IMR-90 (cell line): ENCODE results near the gene TCF7L2. TPM values are rescaled to one million over a fixed set of nuclear protein-coding genes. Genes with fewer than 3 reads are reported as not detected.

Source experiments
- ATAC-seq: fragments of 200-7000 bp; cut with Tn5 transposase; 2 replicates; pipeline ENCODE4 v1.9.1; 2020; ENCODE audit warnings: low read depth, mild to moderate bottlenecking, moderate library complexity
- BruUV-seq: library from RNA; stranded (reverse); fragments of 400-500 nt; replicated peaks from 2 replicates; lab custom pipeline; 2021; lab: Mats Ljungman, UMichigan
- CTCF ChIA-PET: fragments of 300-600 bp; formaldehyde crosslinking; extraction: SDS; loops from one replicate; lab custom pipeline; 2021; ENCODE audit warnings: antibody characterized with exemption; lab: Yijun Ruan, JAX
- POLR2A ChIA-PET: fragments of 300-600 bp; sonication (Branson Sonifier 250); formaldehyde crosslinking; loops from one replicate; lab custom pipeline; 2022; ENCODE audit warnings: antibody characterized with exemption; ENCODE audit not compliant: unreplicated experiment; lab: Charles Lee
- DNase-seq: peaks from one replicate; pipeline ENCODE4 v3.0.0; 2013
- H2AFZ ChIP-seq: replicated peaks from 2 replicates; pipeline ENCODE3; 2013; ENCODE audit warnings: low read length, mild to moderate bottlenecking; ENCODE audit not compliant: poor library complexity
- H2AK5ac ChIP-seq: 2 replicates; pipeline ENCODE4 v1.6.1; 2013; ENCODE audit warnings: low read depth, low read length, inconsistent platforms
- H2AK9ac ChIP-seq: replicated peaks from 2 replicates; pipeline ENCODE3; 2013; ENCODE audit warnings: mild to moderate bottlenecking, low read depth, low read length, moderate library complexity; ENCODE audit not compliant: poor library complexity
- H2BK120ac ChIP-seq: 2 replicates; pipeline ENCODE4 v1.6.1; 2013; ENCODE audit warnings: low read depth, low read length, inconsistent platforms
- H2BK15ac ChIP-seq: 3 replicates; pipeline ENCODE4 v1.6.1; 2013; ENCODE audit warnings: low read depth, low read length, inconsistent platforms
- H2BK20ac ChIP-seq: 2 replicates; pipeline ENCODE4 v1.6.1; 2013; ENCODE audit warnings: low read depth, mild to moderate bottlenecking, inconsistent platforms, low read length, moderate library complexity
- H2BK5ac ChIP-seq: 2 replicates; pipeline ENCODE4 v1.6.1; 2013; ENCODE audit warnings: mild to moderate bottlenecking, low read depth, low read length, inconsistent platforms; ENCODE audit not compliant: poor library complexity, severe bottlenecking
- H3K14ac ChIP-seq: replicated peaks from 2 replicates; pipeline ENCODE4 v1.6.1; 2013; ENCODE audit warnings: low read depth, low read length, inconsistent platforms
- H3K18ac ChIP-seq: 2 replicates; pipeline ENCODE4 v1.6.1; 2013; ENCODE audit warnings: low read depth, low read length, control low read depth
- H3K23ac ChIP-seq: 2 replicates; pipeline ENCODE4 v1.6.1; 2013; ENCODE audit warnings: low read depth, low read length, inconsistent platforms
- H3K27ac ChIP-seq: 2 replicates; pipeline ENCODE4 v1.5.1; 2013; ENCODE audit warnings: mild to moderate bottlenecking, control low read depth, low read length; ENCODE audit not compliant: insufficient read depth
- H3K27me3 ChIP-seq: 2 replicates; pipeline ENCODE4 v1.6.1; 2013; ENCODE audit warnings: low read length; ENCODE audit not compliant: control insufficient read depth, insufficient read depth
- H3K36me3 ChIP-seq: 2 replicates; pipeline ENCODE4 v1.6.1; 2013; ENCODE audit warnings: low read length, mixed read lengths; ENCODE audit not compliant: control insufficient read depth, insufficient read depth
- H3K4ac ChIP-seq: 2 replicates; pipeline ENCODE4 v1.6.1; 2013; ENCODE audit warnings: low read depth, low read length, inconsistent platforms
- H3K4me1 ChIP-seq: 2 replicates; pipeline ENCODE4 v1.6.1; 2013; ENCODE audit warnings: low read length, mixed read lengths; ENCODE audit not compliant: control insufficient read depth, insufficient read depth
- H3K4me2 ChIP-seq: 2 replicates; pipeline ENCODE4 v1.6.1; 2013; ENCODE audit warnings: low read depth, mild to moderate bottlenecking, control low read depth, low read length, moderate library complexity
- H3K4me3 ChIP-seq: 2 replicates; pipeline ENCODE4 v1.5.1; 2013; ENCODE audit warnings: low read depth, mild to moderate bottlenecking, control low read depth, low read length, moderate library complexity; ENCODE audit not compliant: insufficient read depth
- H3K56ac ChIP-seq: 2 replicates; pipeline ENCODE4 v1.6.1; 2013; ENCODE audit warnings: low read length, inconsistent platforms; ENCODE audit not compliant: insufficient read depth; ENCODE audit errors: extremely low read depth
- H3K79me1 ChIP-seq, 2 experiments: 2 replicates each; pipeline ENCODE4 v1.6.1; 2013; ENCODE audit warnings: low read length in 2 of 2, inconsistent platforms in 1 of 2, low read depth in 1 of 2
- H3K9ac ChIP-seq: 2 replicates; pipeline ENCODE4 v1.6.1; 2013; ENCODE audit warnings: low read depth, low read length, control low read depth
- H3K9me1 ChIP-seq: 2 replicates; pipeline ENCODE4 v1.6.1; 2013; ENCODE audit warnings: low read length, inconsistent platforms; ENCODE audit not compliant: insufficient read depth
- H3K9me3 ChIP-seq: 2 replicates; pipeline ENCODE4 v1.6.1; 2013; ENCODE audit warnings: low read length; ENCODE audit not compliant: control insufficient read depth, insufficient read depth
- H4K20me1 ChIP-seq: 2 replicates; pipeline ENCODE4 v1.6.1; 2013; ENCODE audit warnings: low read length, inconsistent platforms; ENCODE audit not compliant: insufficient read depth
- H4K5ac ChIP-seq: 2 replicates; pipeline ENCODE4 v1.6.1; 2013; ENCODE audit warnings: mild to moderate bottlenecking, low read depth, low read length, control low read depth
- H4K8ac ChIP-seq, 2 experiments: 2 replicates each; pipeline ENCODE4 v1.6.1; 2013; ENCODE audit warnings: low read depth in 2 of 2, low read length in 2 of 2, control low read depth in 1 of 2, inconsistent platforms in 1 of 2
- H4K91ac ChIP-seq: 2 replicates; pipeline ENCODE4 v1.6.1; 2013; ENCODE audit warnings: low read depth, low read length, inconsistent platforms; ENCODE audit not compliant: insufficient read depth
- BHLHE40 ChIP-seq: fragments of 150-350 bp; IDR thresholded peaks from 2 replicates; pipeline ENCODE4 v1.6.1; 2016; ENCODE audit warnings: mild to moderate bottlenecking, low read depth, low read length
- RCOR1 ChIP-seq: IDR thresholded peaks from 2 replicates; pipeline ENCODE4 v1.6.1; 2012; ENCODE audit warnings: mild to moderate bottlenecking, low read length, improper control_type of control experiment; ENCODE audit not compliant: insufficient replicate concordance
- WGBS, 2 experiments: methylation state at CpG; one replicate each; pipeline versions ENCODE4 v1.1.5 to v1.1.7; 2013; ENCODE audit warnings: missing lambda C conversion rate in 2 of 2; ENCODE audit not compliant: insufficient read length in 1 of 2; ENCODE audit errors: extremely low coverage in 2 of 2; 5-methylcytosine and 5-hydroxymethylcytosine counted together
- dilution Hi-C: fragments of 300-500 bp; cut with HindIII; formaldehyde crosslinking; loops from one replicate; pipeline ENCODE4 v1.14.3; 2018; ENCODE audit warnings: low sequenced_read_pairs; ENCODE audit not compliant: unreplicated experiment
- in situ Hi-C: fragments of 300-500 bp; cut with MboI; formaldehyde crosslinking; loops from 3 replicates; pipeline ENCODE4 v1.14.3; 2019; ENCODE audit warnings: low sequenced_read_pairs, inconsistent platforms, mixed read lengths
- intact Hi-C: fragments of 100-400 bp; cut with micrococcal nuclease; formaldehyde crosslinking; loops from 2 replicates; pipeline ENCODE4 v1.10.0; 2022
- polyA plus RNA-seq, 3 experiments: library from polyadenylated mRNA; depleted of rRNA; stranded (reverse); fragments of >200 nt; gene quantifications; 2 replicates each; pipeline ENCODE4 v1.2.3, GENCODE V29; 2012; ENCODE audit warnings: low replicate concordance in 1 of 3
- total RNA-seq: library from RNA; depleted of rRNA; stranded (reverse); fragments of >200 nt; gene quantifications from 2 replicates; pipeline ENCODE4 v1.2.3, GENCODE V29; 2012

TCF7L2 gene
- total and polyA plus RNA-seq, 2 of the 4 experiments (the other 2 are of a cell fraction) = 1.3 to 12.2 TPM

- H3K4me2 ChIP-seq = no peak overlapping the region
- H3K4me1 ChIP-seq = peaks cover 11% of the 10 kb centered on the region
- peak overlapping the region; percentile 71 for H3K4ac ChIP-seq
- H2BK120ac ChIP-seq = no peak overlapping the region
- peak overlapping the region; percentile 53; the same call in 1 of the 2 replicates for H4K5ac ChIP-seq
- dilution Hi-C loops = no loop called here
- POLR2A ChIA-PET = no interaction called here
- in situ Hi-C loops = no loop called here
- peak overlapping the region; percentile 7 for H2AK9ac ChIP-seq
- peak overlapping the region in 1 of 2 experiments; percentile 4; a peak in 1 of 4 replicates for H4K8ac ChIP-seq
- intact Hi-C loops = no loop called here
- no peak overlapping the region; the same call in 1 of the 2 replicates for H3K23ac ChIP-seq
- H3K18ac ChIP-seq = 0 out of 2 replicates have a peak overlapping the region, but pooled peaks have one; percentile 16
- no peak overlapping the region for H3K9ac ChIP-seq
- H3K4me3 ChIP-seq = no peak overlapping the region
- no CpG with 5 or more reads among the region's 7 CpGs for WGBS, 2 experiments
- H2AFZ ChIP-seq = peak overlapping the region; percentile 52
- H3K9me3 ChIP-seq = no peaks in the 10 kb centered on the region
- no peak overlapping the region for H2BK5ac ChIP-seq
- no peak for ATAC-seq
- no TSS peak for BruUV-seq
- H3K27ac ChIP-seq = no peak overlapping the region
- peaks cover 24% of the 10 kb centered on the region for H3K9me1 ChIP-seq
- peaks cover 1% of the 10 kb centered on the region; the same call in 1 of the 2 replicates for H3K36me3 ChIP-seq
- no peak overlapping the region for H3K56ac ChIP-seq
- H4K91ac ChIP-seq = peak overlapping the region; percentile 44; the same call in 1 of the 2 replicates
- H3K14ac ChIP-seq = no peak overlapping the region
- 0 out of 2 replicates have a peak, but pooled peaks have one; percentile 18 for TF ChIP-seq BHLHE40
- TF ChIP-seq RCOR1 = no peak
- H2BK15ac ChIP-seq = no peak overlapping the region
- CTCF ChIA-PET = interaction anchor here (0.7 to 1.0 kb wide), 2 partner anchors 10 to 85 kb away, joined by 3 read pairs; no protein-coding TSS in a partner anchor
- H2BK20ac ChIP-seq = no peak overlapping the region
- H2AK5ac ChIP-seq = peak overlapping the region; percentile 63; the same call in 1 of the 2 replicates
- no peaks in the 10 kb centered on the region for H3K27me3 ChIP-seq
- H3K79me1 ChIP-seq = peaks cover 22 to 49% of the 10 kb centered on the region in 2 experiments
- peak; percentile 55 for DNase-seq
- no peaks in the 10 kb centered on the region for H4K20me1 ChIP-seq
These were observed 121.4 kb downstream of the TCF7L2 start for GRCh38 chr10:113071446-113071845.
